RWPE2 (cell line): Measurements from ENCODE around the gene FAM114A1.

ENCODE experiments used
- ATAC-seq: fragments of 200-7000 bp; cut with Tn5 transposase; 3 replicates; pipeline ENCODE4 v1.9.1; 2021; ENCODE audit warnings: low read depth
- DNase-seq: peaks from one replicate; pipeline ENCODE4 v3.0.0-alpha.2; 2020; ENCODE audit warnings: low spot score
- H3K27ac ChIP-seq: fragments of 450-650 bp; 2 replicates; pipeline ENCODE4 v1.5.1; 2017; ENCODE audit warnings: mild to moderate bottlenecking; ENCODE audit not compliant: poor library complexity, severe bottlenecking
- H3K27me3 ChIP-seq: fragments of 250-450 bp; sonication (Bioruptor Pico); 2 replicates; pipeline ENCODE4 v1.5.1; 2021; ENCODE audit warnings: mild to moderate bottlenecking, moderate library complexity; ENCODE audit not compliant: insufficient read depth, poor library complexity, severe bottlenecking
- H3K36me3 ChIP-seq: fragments of 250-450 bp; sonication (Bioruptor Pico); 2 replicates; pipeline ENCODE4 v1.5.1; 2020; ENCODE audit warnings: low read depth, mild to moderate bottlenecking, moderate library complexity
- H3K4me1 ChIP-seq: fragments of 250-450 bp; sonication (Bioruptor Pico); 2 replicates; pipeline ENCODE4 v1.5.1; 2021; ENCODE audit warnings: mild to moderate bottlenecking, moderate library complexity; ENCODE audit not compliant: insufficient read depth, poor library complexity, severe bottlenecking
- H3K4me3 ChIP-seq: fragments of 250-450 bp; sonication (Bioruptor Pico); 2 replicates; pipeline ENCODE4 v1.5.1; 2021; ENCODE audit warnings: mild to moderate bottlenecking, moderate library complexity; ENCODE audit not compliant: severe bottlenecking
- H3K9me3 ChIP-seq: fragments of 250-450 bp; sonication (Bioruptor Pico); 2 replicates; pipeline ENCODE4 v1.5.1; 2021; ENCODE audit warnings: mild to moderate bottlenecking, moderate library complexity; ENCODE audit not compliant: severe bottlenecking
- TF ChIP-seq, protein P1 (sequence below): fragments of 450-650 bp; IDR thresholded peaks from one replicate; pipeline ENCODE4 v1.5.1; 2017; ENCODE audit warnings: mild to moderate bottlenecking, moderate library complexity; ENCODE audit not compliant: poor library complexity, severe bottlenecking

Gene FAM114A1

DNA sequence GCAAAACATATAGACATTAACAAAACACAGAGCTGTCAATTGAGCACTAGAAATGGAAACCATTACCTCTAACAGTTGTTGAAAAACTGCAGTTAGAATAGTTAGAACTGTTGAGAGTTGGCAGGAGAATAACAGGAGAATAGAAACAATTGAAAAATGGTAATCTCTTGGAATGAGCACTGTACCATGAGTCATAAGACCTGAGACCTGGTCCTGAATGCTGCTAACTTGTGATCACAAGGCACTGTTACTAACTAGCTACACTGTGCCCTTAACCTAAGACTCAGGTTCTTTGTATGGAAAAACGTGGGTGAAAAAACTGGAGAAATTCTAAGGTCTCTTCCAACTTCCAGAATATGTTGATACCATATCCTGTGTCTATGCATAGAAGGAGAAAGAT lies 29.3 kb downstream of the FAM114A1 start:
- no peaks in the 10 kb centered on the region for H3K9me3 ChIP-seq
- no peak overlapping the region for H3K27ac ChIP-seq
- no peak overlapping the region for H3K4me3 ChIP-seq
- no peaks in the 10 kb centered on the region for H3K27me3 ChIP-seq
- DNase-seq (no peak), ATAC-seq (no peak)
- TF ChIP-seq, protein P1, sequence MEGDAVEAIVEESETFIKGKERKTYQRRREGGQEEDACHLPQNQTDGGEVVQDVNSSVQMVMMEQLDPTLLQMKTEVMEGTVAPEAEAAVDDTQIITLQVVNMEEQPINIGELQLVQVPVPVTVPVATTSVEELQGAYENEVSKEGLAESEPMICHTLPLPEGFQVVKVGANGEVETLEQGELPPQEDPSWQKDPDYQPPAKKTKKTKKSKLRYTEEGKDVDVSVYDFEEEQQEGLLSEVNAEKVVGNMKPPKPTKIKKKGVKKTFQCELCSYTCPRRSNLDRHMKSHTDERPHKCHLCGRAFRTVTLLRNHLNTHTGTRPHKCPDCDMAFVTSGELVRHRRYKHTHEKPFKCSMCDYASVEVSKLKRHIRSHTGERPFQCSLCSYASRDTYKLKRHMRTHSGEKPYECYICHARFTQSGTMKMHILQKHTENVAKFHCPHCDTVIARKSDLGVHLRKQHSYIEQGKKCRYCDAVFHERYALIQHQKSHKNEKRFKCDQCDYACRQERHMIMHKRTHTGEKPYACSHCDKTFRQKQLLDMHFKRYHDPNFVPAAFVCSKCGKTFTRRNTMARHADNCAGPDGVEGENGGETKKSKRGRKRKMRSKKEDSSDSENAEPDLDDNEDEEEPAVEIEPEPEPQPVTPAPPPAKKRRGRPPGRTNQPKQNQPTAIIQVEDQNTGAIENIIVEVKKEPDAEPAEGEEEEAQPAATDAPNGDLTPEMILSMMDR = no peak
- peaks cover 60% of the 10 kb centered on the region for H3K36me3 ChIP-seq
- H3K4me1 ChIP-seq = no peaks in the 10 kb centered on the region

DNA sequence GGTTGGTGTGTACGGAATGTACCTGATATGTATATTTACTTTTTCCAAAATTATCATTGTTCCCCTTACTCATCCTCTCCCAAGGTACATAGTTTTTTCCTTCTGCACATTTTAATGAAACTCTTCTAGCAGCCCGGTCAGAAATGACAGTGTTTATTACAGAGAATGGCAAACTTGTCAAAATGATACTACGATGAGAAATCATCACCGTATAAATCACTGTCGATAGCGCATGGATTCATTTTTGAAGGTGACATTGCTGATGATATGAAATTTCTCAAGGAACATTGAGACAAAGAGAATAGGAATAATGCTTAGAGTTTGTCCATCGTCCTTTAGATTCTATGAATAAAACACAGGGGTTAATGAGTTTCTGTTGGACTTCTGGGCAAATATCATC lies 30.6 kb downstream of the FAM114A1 start:
- Histone ChIP-seq H3K27ac (no peak overlapping the region), H3K4me1 (no peaks in the 10 kb centered on the region), H3K27me3 (no peaks in the 10 kb centered on the region), H3K36me3 (peaks cover 60% of the 10 kb centered on the region), H3K4me3 (no peak overlapping the region), H3K9me3 (no peaks in the 10 kb centered on the region)
- TF ChIP-seq, protein P1 = no peak
- ATAC-seq (no peak), DNase-seq (no peak)

DNA sequence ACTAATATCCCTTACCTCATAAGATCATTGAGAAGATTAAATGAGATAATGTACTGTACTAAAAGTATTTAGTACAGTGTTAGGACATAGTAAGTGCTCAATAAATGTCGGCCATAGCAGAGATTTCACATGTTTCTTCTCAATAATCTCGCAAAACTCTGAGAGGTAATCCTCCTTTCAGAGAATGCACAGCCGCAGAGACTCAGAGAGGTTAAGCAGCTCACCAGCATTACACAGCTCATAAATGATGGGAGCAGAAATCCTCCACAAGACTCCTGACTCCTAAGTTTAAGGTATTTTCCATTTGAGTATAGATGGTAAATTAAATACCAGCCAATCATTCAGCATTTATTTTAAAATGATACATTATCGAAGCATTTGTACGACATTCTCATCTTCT lies 34.6 kb downstream of the FAM114A1 start:
- H3K4me3 ChIP-seq = no peak overlapping the region
- ATAC-seq = no peak
- DNase-seq = no peak
- TF ChIP-seq, protein P1 = no peak
- H3K27ac ChIP-seq = no peak overlapping the region
- no peaks in the 10 kb centered on the region for H3K27me3 ChIP-seq
- peaks cover 76% of the 10 kb centered on the region for H3K36me3 ChIP-seq
- no peaks in the 10 kb centered on the region for H3K9me3 ChIP-seq
- H3K4me1 ChIP-seq = no peaks in the 10 kb centered on the region

DNA sequence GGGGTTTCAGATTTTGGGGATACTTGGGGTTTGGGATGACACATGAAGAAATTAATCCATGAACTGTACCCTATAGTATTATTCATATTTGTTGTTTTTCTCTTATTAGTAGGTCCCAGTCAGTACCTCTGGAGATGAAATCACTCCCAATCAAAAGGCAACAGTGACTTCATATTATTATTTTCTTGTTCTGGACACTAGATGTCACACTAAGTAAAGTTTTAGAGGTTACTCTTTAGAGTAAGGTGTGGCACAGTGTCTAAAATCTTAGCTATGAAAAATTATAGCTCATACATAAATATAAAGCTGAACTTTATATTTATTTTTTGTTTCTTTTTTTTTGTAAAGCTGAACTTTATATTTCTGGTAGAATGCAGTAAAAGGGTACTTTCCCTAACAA lies 35.1 kb downstream of the FAM114A1 start:
- ATAC-seq = peak; percentile 64

DNA sequence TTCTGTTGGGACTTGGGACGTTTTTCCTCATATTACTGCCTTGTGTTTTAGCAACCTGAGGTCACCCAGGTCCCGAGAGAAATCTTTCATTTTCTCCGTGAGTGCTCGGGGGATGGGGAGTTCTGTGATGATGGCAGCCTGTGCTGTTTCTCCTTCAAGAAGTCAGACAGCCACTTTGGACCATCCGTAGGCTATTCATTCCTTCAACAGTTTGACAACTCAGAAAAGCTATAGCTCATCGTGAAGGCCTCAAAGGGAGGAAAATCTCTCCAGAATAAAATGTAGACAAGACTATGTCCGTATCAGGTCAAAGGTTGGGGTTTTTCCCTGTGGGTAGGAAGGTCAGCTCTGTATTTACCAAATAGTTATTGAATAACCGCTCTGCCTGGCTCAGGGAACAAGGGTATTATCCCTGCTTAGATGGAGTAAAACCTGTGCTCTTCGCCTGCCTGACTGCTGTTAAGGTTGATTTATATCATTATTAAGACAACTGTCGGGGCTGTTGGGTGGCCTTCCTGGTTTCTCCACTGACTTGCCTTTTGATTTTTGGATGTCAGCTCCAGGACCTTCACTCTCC lies 36.6 kb downstream of the FAM114A1 start:
- TF ChIP-seq, protein P1 = no peak
- peaks cover 78% of the 10 kb centered on the region for H3K36me3 ChIP-seq
- DNase-seq (no peak), ATAC-seq (no peak)
- no peaks in the 10 kb centered on the region for H3K9me3 ChIP-seq
- no peak overlapping the region for H3K27ac ChIP-seq
- H3K4me1 ChIP-seq = no peaks in the 10 kb centered on the region
- H3K27me3 ChIP-seq = no peaks in the 10 kb centered on the region
- H3K4me3 ChIP-seq = no peak overlapping the region

More for the DNA sequence above, 35.1 kb downstream of the FAM114A1 start:
- TF ChIP-seq, protein P1 = peak; percentile 56
- Histone ChIP-seq H3K36me3 (peaks cover 76% of the 10 kb centered on the region), H3K27me3 (no peaks in the 10 kb centered on the region), H3K27ac (no peak overlapping the region), H3K4me1 (no peaks in the 10 kb centered on the region), H3K4me3 (no peak overlapping the region), H3K9me3 (no peaks in the 10 kb centered on the region)
- DNase-seq = no peak
